Loucy (cell line): ENCODE results near the gene SURF6.
"Not testable (repeated sequence)": the region's sequence is repeated elsewhere in the genome, so short reads cannot be mapped to it uniquely, and the experiment has no call there.

ENCODE experiments used
- H2AFZ ChIP-seq: fragments of 200-600 bp; sonication (generic); 2 replicates; pipeline ENCODE4 v1.6.0; 2016; ENCODE audit warnings: antibody characterized with exemption, mild to moderate bottlenecking, low read length, moderate library complexity
- H3F3A ChIP-seq: fragments of 200-600 bp; 2 replicates; pipeline ENCODE4 v1.6.0; 2016; ENCODE audit warnings: antibody characterized with exemption, low read depth, mild to moderate bottlenecking
- H3K27me3 ChIP-seq: fragments of 200-600 bp; sonication (generic); 2 replicates; pipeline ENCODE4 v1.6.1; 2014; ENCODE audit warnings: low read length, mild to moderate bottlenecking; ENCODE audit not compliant: insufficient read depth, poor library complexity, severe bottlenecking
- H3K36me3 ChIP-seq: fragments of 200-600 bp; sonication (generic); 2 replicates; pipeline ENCODE4 v1.6.1; 2016; ENCODE audit warnings: low read length; ENCODE audit not compliant: insufficient read depth
- H3K4me1 ChIP-seq: fragments of 200-600 bp; sonication (generic); 2 replicates; pipeline ENCODE4 v1.5.1; 2014; ENCODE audit warnings: low read length, mild to moderate bottlenecking; ENCODE audit not compliant: insufficient read depth, poor library complexity, severe bottlenecking
- H3K4me2 ChIP-seq: fragments of 200-600 bp; sonication (generic); 2 replicates; pipeline ENCODE4 v1.6.0; 2014; ENCODE audit warnings: antibody characterized with exemption, low read length, low read depth, mild to moderate bottlenecking; ENCODE audit not compliant: poor library complexity, severe bottlenecking
- H3K4me3 ChIP-seq: fragments of 200-600 bp; sonication (generic); 2 replicates; pipeline ENCODE4 v1.5.1; 2014; ENCODE audit warnings: low read length, mild to moderate bottlenecking, mixed read lengths; ENCODE audit not compliant: poor library complexity, severe bottlenecking
- H3K79me2 ChIP-seq: fragments of 200-600 bp; sonication (generic); 2 replicates; pipeline ENCODE4 v1.6.1; 2014; ENCODE audit warnings: low read length; ENCODE audit not compliant: insufficient read depth
- H3K9ac ChIP-seq: fragments of 200-600 bp; sonication (generic); 2 replicates; pipeline ENCODE4 v1.6.0; 2014; ENCODE audit warnings: mild to moderate bottlenecking, low read depth, low read length, moderate library complexity; ENCODE audit not compliant: poor library complexity, severe bottlenecking
- H3K9me2 ChIP-seq: fragments of 200-600 bp; sonication (generic); replicated peaks from 2 replicates; pipeline ENCODE4 v1.6.1; 2016; ENCODE audit warnings: low read depth, low read length, mixed read lengths
- H3K9me3 ChIP-seq: fragments of 200-600 bp; sonication (generic); 2 replicates; pipeline ENCODE4 v1.6.1; 2014; ENCODE audit warnings: mild to moderate bottlenecking, antibody characterized with exemption, low read length, low read depth; ENCODE audit not compliant: insufficient read depth
- H4K20me1 ChIP-seq: fragments of 200-600 bp; sonication (generic); 2 replicates; pipeline ENCODE4 v1.6.0; 2014; ENCODE audit warnings: antibody characterized with exemption, low read length, mild to moderate bottlenecking; ENCODE audit not compliant: insufficient read depth, poor library complexity, severe bottlenecking
- CTCF ChIP-seq: fragments of 200-600 bp; sonication (generic); conservative IDR thresholded peaks from 2 replicates; pipeline ENCODE4 v1.5.1; 2014; ENCODE audit warnings: mild to moderate bottlenecking, antibody characterized with exemption, low read length
- EZH2phosphoT487 ChIP-seq: fragments of 200-600 bp; IDR thresholded peaks from 2 replicates; pipeline ENCODE4 v1.6.1; 2018; ENCODE audit warnings: antibody characterized with exemption, mild to moderate bottlenecking, moderate library complexity, borderline replicate concordance

SURF6 gene

GRCh38 chr9:133322701-133323100 lies 13.3 kb downstream of the SURF6 start:
- H3K9ac ChIP-seq = no peak overlapping the region
- no peaks in the 10 kb centered on the region for H4K20me1 ChIP-seq
- no peak overlapping the region for H2AFZ ChIP-seq
- no peaks in the 10 kb centered on the region for H3K9me3 ChIP-seq
- H3K9me2 ChIP-seq = no peaks in the 10 kb centered on the region
- TF ChIP-seq EZH2phosphoT487 (no peak), CTCF (no peak)
- no peak overlapping the region for H3K4me2 ChIP-seq
- no peaks in the 10 kb centered on the region for H3F3A ChIP-seq
- no peaks in the 10 kb centered on the region for H3K36me3 ChIP-seq
- H3K4me1 ChIP-seq = no peaks in the 10 kb centered on the region
- no peaks in the 10 kb centered on the region for H3K79me2 ChIP-seq
- H3K27me3 ChIP-seq = no peaks in the 10 kb centered on the region
- H3K4me3 ChIP-seq = no peak overlapping the region

GRCh38 chr9:133321411-133321935 lies 14.5 kb downstream of the SURF6 start:
- Histone ChIP-seq H3K27me3 (no peaks in the 10 kb centered on the region), H3K9me3 (no peaks in the 10 kb centered on the region), H3K4me3 (no peak overlapping the region), H4K20me1 (no peaks in the 10 kb centered on the region), H3K4me2 (no peak overlapping the region), H3K79me2 (no peaks in the 10 kb centered on the region), H3F3A (no peaks in the 10 kb centered on the region), H3K4me1 (no peaks in the 10 kb centered on the region), H2AFZ (no peak overlapping the region), H3K36me3 (no peaks in the 10 kb centered on the region), H3K9ac (no peak overlapping the region), H3K9me2 (no peaks in the 10 kb centered on the region)
- TF ChIP-seq CTCF = no peak

- Histone ChIP-seq H3K4me2 (no peak overlapping the region), H3K9me3 (no peaks in the 10 kb centered on the region), H3F3A (no peaks in the 10 kb centered on the region), H3K9me2 (no peaks in the 10 kb centered on the region), H3K9ac (no peak overlapping the region), H4K20me1 (no peaks in the 10 kb centered on the region), H3K4me1 (no peaks in the 10 kb centered on the region), H3K27me3 (no peaks in the 10 kb centered on the region), H3K36me3 (no peaks in the 10 kb centered on the region), H3K4me3 (no peak overlapping the region), H2AFZ (no peak overlapping the region), H3K79me2 (no peaks in the 10 kb centered on the region)
- TF ChIP-seq EZH2phosphoT487 = no peak
- TF ChIP-seq CTCF = no peak
Observed at GRCh38 chr9:133320421-133320881, 15.5 kb downstream of the SURF6 start.

- not testable (repeated sequence) for H3K4me1 ChIP-seq, H3F3A ChIP-seq, H3K9ac ChIP-seq, H4K20me1 ChIP-seq, H3K27me3 ChIP-seq, H3K79me2 ChIP-seq, H2AFZ ChIP-seq, H3K9me2 ChIP-seq, H3K36me3 ChIP-seq, H3K4me3 ChIP-seq, H3K9me3 ChIP-seq, H3K4me2 ChIP-seq
Observed at GRCh38 chr9:133317551-133317950, 18.4 kb downstream of the SURF6 start.
